HepG2 (cell line): ENCODE data around the gene ERFL. TPM values are rescaled to one million over a fixed set of nuclear protein-coding genes. Genes with fewer than 3 reads are reported as not detected.

ENCODE experiments used
- ATAC-seq: fragments of 200-7000 bp; cut with Tn5 transposase; 3 replicates; pipeline ENCODE4 v1.9.1; 2020; ENCODE audit warnings: mild to moderate bottlenecking, moderate library complexity
- BruUV-seq: library from RNA; stranded (reverse); fragments of 400-500 nt; replicated peaks from 2 replicates; lab custom pipeline; 2021; lab: Mats Ljungman, UMichigan
- CTCF ChIA-PET: fragments of 300-600 bp; formaldehyde crosslinking; extraction: SDS; loops from one replicate; lab custom pipeline; 2021; ENCODE audit warnings: low total read pairs, inconsistent platforms, low intra/inter-chr PET ratio; lab: Yijun Ruan, JAX
- POLR2A ChIA-PET: fragments of 350-600 bp; sonication (Branson Sonifier 250); formaldehyde crosslinking; loops from one replicate; lab custom pipeline; 2020; ENCODE audit warnings: antibody characterized with exemption, inconsistent platforms; lab: Yijun Ruan, JAX
- DNase-seq: peaks from one replicate; pipeline ENCODE4 v3.0.0-alpha.2; 2015; ENCODE audit warnings: low spot score
- FAIRE-seq: peaks from 3 replicates; lab custom pipeline; 2011; peaks lifted over from hg19 to GRCh38; lab: Jason Lieb, UNC
- H2AFZ ChIP-seq: one replicate; pipeline ENCODE4 v1.6.1; 2011; ENCODE audit warnings: low read length, inconsistent platforms
- H3K27ac ChIP-seq: fragments of 300-600 bp; 3 replicates; pipeline ENCODE4 v1.8.0; 2011; ENCODE audit warnings: mixed run types, mild to moderate bottlenecking, mixed read lengths, low read length, inconsistent platforms; ENCODE audit not compliant: insufficient read depth; ENCODE audit errors: extremely low read length
- H3K27me3 ChIP-seq, 2 experiments: fragments of 200-600 bp in 1 of 2; 2 replicates in 1 of 2; 3 replicates in 1 of 2; pipeline versions ENCODE4 v1.6.0 to v1.8.0; 2011; ENCODE audit warnings: low read length in 2 of 2, mild to moderate bottlenecking in 2 of 2, moderate library complexity in 2 of 2, inconsistent platforms in 1 of 2; ENCODE audit not compliant: insufficient read depth in 2 of 2, control insufficient read depth in 1 of 2
- H3K36me3 ChIP-seq, 2 experiments: fragments of 200-600 bp in 1 of 2; replicated peaks in 1 of 2; 2 replicates in 1 of 2; 3 replicates in 1 of 2; pipeline versions ENCODE4 v1.5.1 to v1.8.0; 2011; ENCODE audit warnings: low read length in 2 of 2, inconsistent platforms in 1 of 2; ENCODE audit not compliant: insufficient read depth in 2 of 2, control insufficient read depth in 1 of 2
- H3K4me1 ChIP-seq: 2 replicates; pipeline ENCODE4 v1.5.1; 2012; ENCODE audit warnings: low read length, inconsistent platforms; ENCODE audit not compliant: insufficient read depth
- H3K4me2 ChIP-seq: 2 replicates; pipeline ENCODE4 v1.6.0; 2011; ENCODE audit warnings: low read depth, low read length, inconsistent platforms
- H3K4me3 ChIP-seq, 3 experiments: fragments of 200-600 bp in 1 of 3; sonication (generic), shearing (Covaris generic) in 1 of 3; replicated peaks in 1 of 3; 2 replicates each; pipeline ENCODE4 v1.5.1; 2011 to 2016; ENCODE audit warnings: low read length in 3 of 3, inconsistent platforms in 2 of 3, low read depth in 2 of 3, mild to moderate bottlenecking in 2 of 3, control low read depth in 1 of 3, mixed read lengths in 1 of 3; ENCODE audit not compliant: insufficient read depth in 1 of 3
- H3K79me2 ChIP-seq: one replicate; pipeline ENCODE4 v1.6.1; 2011; ENCODE audit warnings: low read length, inconsistent platforms; ENCODE audit not compliant: insufficient read depth
- H3K9ac ChIP-seq: 2 replicates; pipeline ENCODE4 v1.6.0; 2011; ENCODE audit warnings: mild to moderate bottlenecking, low read depth, low read length, inconsistent platforms; ENCODE audit not compliant: insufficient read depth
- H3K9me3 ChIP-seq: 2 replicates; pipeline ENCODE4 v1.5.1; 2012; ENCODE audit warnings: mild to moderate bottlenecking, low read length
- H4K20me1 ChIP-seq: 2 replicates; pipeline ENCODE4 v1.6.0; 2011; ENCODE audit warnings: inconsistent platforms, mild to moderate bottlenecking, low read length, moderate library complexity; ENCODE audit not compliant: insufficient read depth
- DMTF1 ChIP-seq: sonication (generic); formaldehyde crosslinking; IDR thresholded peaks from 2 replicates; pipeline ENCODE4 v1.4.0; 2020; ENCODE audit warnings: mild to moderate bottlenecking, missing genetic modification reagents
- DRAP1 ChIP-seq: IDR thresholded peaks from 2 replicates; pipeline ENCODE4 v1.6.1; 2016; ENCODE audit warnings: missing genetic modification reagents, missing compliant biosample characterization
- GPBP1L1 ChIP-seq: sonication (generic); formaldehyde crosslinking; IDR thresholded peaks from 2 replicates; pipeline ENCODE4 v1.5.0; 2020; ENCODE audit warnings: mild to moderate bottlenecking, missing genetic modification reagents
- HOXA5 ChIP-seq: sonication (generic); formaldehyde crosslinking; IDR thresholded peaks from 2 replicates; pipeline ENCODE4 v1.4.0; 2020; ENCODE audit warnings: missing genetic modification reagents
- KMT2B ChIP-seq: IDR thresholded peaks from 2 replicates; pipeline ENCODE4 v1.6.1; 2016; ENCODE audit warnings: missing genetic modification reagents, missing compliant biosample characterization
- MXD3 ChIP-seq: IDR thresholded peaks from 2 replicates; pipeline ENCODE4 v1.6.1; 2016; ENCODE audit warnings: mild to moderate bottlenecking, missing biosample characterization, missing genetic modification reagents
- NRL ChIP-seq: sonication (generic); formaldehyde crosslinking; IDR thresholded peaks from 2 replicates; pipeline ENCODE4 v1.5.0; 2020; ENCODE audit warnings: missing genetic modification reagents, mild to moderate bottlenecking, moderate library complexity, borderline replicate concordance
- POGK ChIP-seq: sonication (generic); formaldehyde crosslinking; conservative IDR thresholded peaks from 2 replicates; pipeline ENCODE4 v1.8.0; 2022; ENCODE audit warnings: mild to moderate bottlenecking, moderate library complexity, missing genetic modification reagents
- THAP7 ChIP-seq: sonication (generic); formaldehyde crosslinking; IDR thresholded peaks from 2 replicates; pipeline ENCODE4 v1.8.1; 2023; ENCODE audit warnings: mild to moderate bottlenecking, missing genetic modification reagents
- TOPORS ChIP-seq: sonication (generic); formaldehyde crosslinking; IDR thresholded peaks from 2 replicates; pipeline ENCODE4 v1.8.0; 2023; ENCODE audit warnings: mild to moderate bottlenecking, missing genetic modification reagents
- ZNF282 ChIP-seq: fragments of 450-650 bp; IDR thresholded peaks from 2 replicates; pipeline ENCODE4 v1.6.1; 2018; ENCODE audit not compliant: partially characterized antibody
- ZNF329 ChIP-seq: sonication (generic); formaldehyde crosslinking; IDR thresholded peaks from 2 replicates; pipeline ENCODE4 v1.9.0; 2021; ENCODE audit warnings: low read depth, mild to moderate bottlenecking, missing genetic modification reagents
- ZNF550 ChIP-seq: sonication (generic); formaldehyde crosslinking; IDR thresholded peaks from 2 replicates; pipeline ENCODE4 v1.4.0; 2020; ENCODE audit warnings: mild to moderate bottlenecking, missing genetic modification reagents, borderline replicate concordance
- ZNF879 ChIP-seq: sonication (generic); formaldehyde crosslinking; IDR thresholded peaks from 2 replicates; pipeline ENCODE4 v1.8.1; 2023; ENCODE audit warnings: missing genetic modification reagents
- WGBS: methylation state at CpG from one replicate; pipeline ENCODE4 v1.1.6; 2017; ENCODE audit warnings: low lambda C conversion rate; 5-methylcytosine and 5-hydroxymethylcytosine counted together
- in situ Hi-C: cut with HindIII; loops from 2 replicates; pipeline ENCODE4 v1.10.0; 2017; ENCODE audit warnings: low pct_unique_long_range_greater_than_20kb; ENCODE audit not compliant: extremely low pct_ligation_motif_present
- intact Hi-C: fragments of 100-400 bp; cut with micrococcal nuclease; formaldehyde crosslinking; loops from one replicate; pipeline ENCODE4 v1.10.0; 2022; ENCODE audit not compliant: unreplicated experiment
- polyA plus RNA-seq, 8 experiments: library from polyadenylated mRNA; depleted of rRNA in 3 of 8; stranded (reverse) in 7 of 8; unstranded in 1 of 8; fragments of >200 nt; fragmentation: Illumina TruSeq in 4 of 8; extraction: Trizol in 4 of 8; gene quantifications; 2 replicates each; pipeline versions ENCODE4 v1.2.1 to v1.2.3, GENCODE V29; 2011 to 2016; ENCODE audit warnings: low read depth in 4 of 8, missing spikeins in 1 of 8, mixed read lengths in 1 of 8; ENCODE audit not compliant: insufficient read depth in 1 of 8
- total RNA-seq, 5 experiments: library from RNA; depleted of rRNA; stranded (reverse); fragments of >200 nt; fragmentation: Illumina TruSeq; extraction: Trizol; gene quantifications; 2 replicates each; pipeline ENCODE4 v1.2.3, GENCODE V29; 2016; ENCODE audit warnings: low read depth in 1 of 5

ERFL gene
- total and polyA plus RNA-seq, 2 of the 13 experiments (the other 11 are each of a cell fraction or from before 2014, with no cell fraction given), result not detected

- in situ Hi-C loops, result loop anchor here (5.0 kb wide), 1 partner anchor 75 kb away; the partner anchor contains the start of gene ARHGEF1
- BruUV-seq, result no TSS peak
- no peaks in the 10 kb centered on the region for H3K36me3 ChIP-seq
- DNase-seq, result no peak
- H3K4me3 ChIP-seq, result peak overlapping the region in 1 of 3 experiments; percentile 98; a peak in 1 of 6 replicates
- peak overlapping the region; percentile 11; the same call in 1 of the 2 replicates for H3K9ac ChIP-seq
- H4K20me1 ChIP-seq, result 0 out of 2 replicates have a peak, but pooled peaks cover 3% of the 10 kb centered on the region
- H3K27me3 ChIP-seq, result no peaks in the 10 kb centered on the region; a peak in 1 of 5 replicates
- no peak overlapping the region for H2AFZ ChIP-seq
- intact Hi-C loops, result loop anchor here (10.0 kb wide), 1 partner anchor 162 kb away; the partner anchor contains the start of gene CEACAM3
- no peak overlapping the region for H3K27ac ChIP-seq
- peak overlapping the region; percentile 85 for H3K4me2 ChIP-seq
- WGBS, result 90% methylated on average over 11 of the region's 11 CpGs
- no peak for ATAC-seq
- H3K79me2 ChIP-seq, result no peaks in the 10 kb centered on the region
- POLR2A ChIA-PET, result interaction anchor here (0.8 to 2.7 kb wide), 5 partner anchors 73 to 98 kb away, joined by 4 to 36 read pairs (median 6); partner anchors contain the start of gene RPS19
- peaks cover 32% of the 10 kb centered on the region for H3K4me1 ChIP-seq
- CTCF ChIA-PET, result interaction anchor here (1.3 kb wide), 1 partner anchor 165 kb away, joined by 5 read pairs; no protein-coding TSS in a partner anchor
- H3K9me3 ChIP-seq, result no peaks in the 10 kb centered on the region
- no peak for FAIRE-seq
- TF ChIP-seq ZNF329 (no peak), HOXA5 (CRISPR knock-in tag) (no peak), ZNF282 (no peak), ZNF550 (CRISPR knock-in tag) (no peak), NRL (CRISPR knock-in tag) (no peak), KMT2B (CRISPR knock-in tag) (no peak), ZNF879 (CRISPR knock-in tag) (no peak), TOPORS (no peak), POGK (CRISPR knock-in tag) (no peak), GPBP1L1 (CRISPR knock-in tag) (no peak), DMTF1 (CRISPR knock-in tag) (no peak), MXD3 (no peak), THAP7 (0 out of 2 replicates have a peak, but pooled peaks have one; percentile 45), DRAP1 (CRISPR knock-in tag) (0 out of 2 replicates have a peak, but pooled peaks have one; percentile 1)
These were observed 29.1 kb upstream of the ERFL start for GRCh38 chr19:41957161-41957837.
